ENCODE results near the gene STPG2.
"Not testable (repeated sequence)": the region's sequence is repeated elsewhere in the genome, so short reads cannot be mapped to it uniquely, and the experiment has no call there.

The STPG2 gene

GRCh38 chr4:97778174-97778573, 365.1 kb downstream of the STPG2 start:
- DNase-seq = no peak

- no peak for DNase-seq
Measured at GRCh38 chr4:97774347-97774989, 368.8 kb downstream of the STPG2 start.

- DNase-seq = no peak
Measured at GRCh38 chr4:97770222-97770621, 373.1 kb downstream of the STPG2 start.

GRCh38 chr4:97762115-97762512, 381.2 kb downstream of the STPG2 start:
- DNase-seq = no peak

- no peak for DNase-seq
Measured at GRCh38 chr4:97761445-97762114, 381.7 kb downstream of the STPG2 start.

- no peak for DNase-seq
Measured at GRCh38 chr4:97759785-97760184, 383.5 kb downstream of the STPG2 start.

- no peak for DNase-seq
Measured at GRCh38 chr4:97752599-97752998, 390.7 kb downstream of the STPG2 start.

GRCh38 chr4:97747945-97748344, 395.3 kb downstream of the STPG2 start:
- no peak for DNase-seq

- DNase-seq = no peak
Measured at GRCh38 chr4:97720869-97721432, 422.3 kb downstream of the STPG2 start.

- DNase-seq = no peak
Measured at GRCh38 chr4:97691111-97691605, 452.1 kb downstream of the STPG2 start.

- DNase-seq = no peak
Measured at GRCh38 chr4:97670703-97671269, 472.5 kb downstream of the STPG2 start.

- no peak for DNase-seq
Measured at GRCh38 chr4:97665553-97665952, 477.7 kb downstream of the STPG2 start.

GRCh38 chr4:97664741-97665140, 478.5 kb downstream of the STPG2 start:
- no peak for DNase-seq

GRCh38 chr4:97662133-97662532, 481.1 kb downstream of the STPG2 start:
- DNase-seq = no peak

GRCh38 chr4:97656044-97656720, 487.1 kb downstream of the STPG2 start:
- DNase-seq = no peak

- no peak for DNase-seq
Measured at GRCh38 chr4:97653701-97654100, 489.6 kb downstream of the STPG2 start.

- DNase-seq = no peak
Measured at GRCh38 chr4:97646997-97647396, 496.3 kb downstream of the STPG2 start.

GRCh38 chr4:97645071-97645821, 498.0 kb downstream of the STPG2 start:
- DNase-seq = no peak

GRCh38 chr4:97643179-97643578, 500.1 kb downstream of the STPG2 start:
- DNase-seq = no peak

- no peak for DNase-seq
Measured at GRCh38 chr4:97639961-97640360, 503.3 kb downstream of the STPG2 start.

- DNase-seq = not testable (repeated sequence)
Measured at GRCh38 chr4:97633831-97634230, 509.4 kb downstream of the STPG2 start.

GRCh38 chr4:97627750-97628149, 515.5 kb downstream of the STPG2 start:
- DNase-seq = no peak

GRCh38 chr4:97624204-97624603, 519.1 kb downstream of the STPG2 start:
- DNase-seq = no peak

All from activated CD4-positive, CD25-positive, alpha-beta regulatory T cell (primary cell).